ENCODE measurements around the gene EEFSEC.

DNA sequence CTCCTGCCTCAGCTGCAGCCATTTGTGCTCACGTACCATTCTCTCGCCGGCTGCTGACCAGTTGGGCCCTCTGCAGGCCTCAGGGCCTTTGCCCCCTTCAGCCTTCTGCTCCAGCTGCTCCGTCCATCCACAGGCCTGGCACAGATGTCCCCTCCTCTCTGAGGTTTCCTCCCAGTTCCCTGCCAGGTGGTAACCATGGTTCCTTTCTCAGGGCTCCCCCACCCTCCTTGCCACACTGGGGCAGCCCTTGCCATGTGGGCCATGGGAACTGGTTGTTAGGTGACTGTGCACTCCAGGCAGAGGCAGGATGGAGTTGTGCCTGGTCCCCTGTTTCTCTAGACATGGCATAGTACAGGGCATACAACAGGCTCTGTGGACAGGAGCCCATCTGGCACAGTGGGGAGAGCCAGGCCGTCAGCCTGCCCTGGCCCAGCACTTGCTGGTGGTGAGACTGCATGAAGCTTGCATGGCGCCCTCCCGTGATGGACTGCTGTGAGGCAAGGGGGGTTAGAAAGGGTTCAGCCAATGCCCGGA is 164.5 kb downstream of the EEFSEC start:
- TF ChIP-seq, protein P1, sequence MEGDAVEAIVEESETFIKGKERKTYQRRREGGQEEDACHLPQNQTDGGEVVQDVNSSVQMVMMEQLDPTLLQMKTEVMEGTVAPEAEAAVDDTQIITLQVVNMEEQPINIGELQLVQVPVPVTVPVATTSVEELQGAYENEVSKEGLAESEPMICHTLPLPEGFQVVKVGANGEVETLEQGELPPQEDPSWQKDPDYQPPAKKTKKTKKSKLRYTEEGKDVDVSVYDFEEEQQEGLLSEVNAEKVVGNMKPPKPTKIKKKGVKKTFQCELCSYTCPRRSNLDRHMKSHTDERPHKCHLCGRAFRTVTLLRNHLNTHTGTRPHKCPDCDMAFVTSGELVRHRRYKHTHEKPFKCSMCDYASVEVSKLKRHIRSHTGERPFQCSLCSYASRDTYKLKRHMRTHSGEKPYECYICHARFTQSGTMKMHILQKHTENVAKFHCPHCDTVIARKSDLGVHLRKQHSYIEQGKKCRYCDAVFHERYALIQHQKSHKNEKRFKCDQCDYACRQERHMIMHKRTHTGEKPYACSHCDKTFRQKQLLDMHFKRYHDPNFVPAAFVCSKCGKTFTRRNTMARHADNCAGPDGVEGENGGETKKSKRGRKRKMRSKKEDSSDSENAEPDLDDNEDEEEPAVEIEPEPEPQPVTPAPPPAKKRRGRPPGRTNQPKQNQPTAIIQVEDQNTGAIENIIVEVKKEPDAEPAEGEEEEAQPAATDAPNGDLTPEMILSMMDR (IDR thresholded peaks at IDR 0.05; ENCODE audit: poor library complexity, severe bottlenecking), result no peak
- no peak for TF ChIP-seq POLR2AphosphoS5 (IDR thresholded peaks at IDR 0.05)

All from neural cell (in vitro differentiated cells).